OCI-LY7 (cell line): ENCODE measurements around the gene RAD51B. TPM values are rescaled to one million over a fixed set of nuclear protein-coding genes. Genes with fewer than 3 reads are reported as not detected.

Source experiments
- BruUV-seq: library from RNA; stranded (reverse); fragments of 400-500 nt; replicated peaks from 2 replicates; lab custom pipeline; 2021; lab: Mats Ljungman, UMichigan
- CTCF ChIA-PET: fragments of 300-600 bp; sonication (Branson Sonifier 250); formaldehyde crosslinking; loops from one replicate; lab custom pipeline; 2022; ENCODE audit warnings: antibody characterized with exemption; ENCODE audit not compliant: unreplicated experiment; lab: Charles Lee
- POLR2A ChIA-PET: fragments of 300-600 bp; sonication (Branson Sonifier 250); formaldehyde crosslinking; loops from one replicate; lab custom pipeline; 2022; ENCODE audit warnings: antibody characterized with exemption; lab: Charles Lee
- DNase-seq: peaks from one replicate; pipeline ENCODE4 v3.0.0-alpha.2; 2015; ENCODE audit warnings: low spot score
- H2AFZ ChIP-seq: fragments of 200-600 bp; sonication (generic), shearing (Covaris generic); 2 replicates; pipeline ENCODE4 v1.6.1; 2014; ENCODE audit warnings: mild to moderate bottlenecking, antibody characterized with exemption, low read length, moderate library complexity
- H3K27ac ChIP-seq: fragments of 200-600 bp; sonication (generic); 2 replicates; pipeline ENCODE4 v1.5.1; 2014; ENCODE audit warnings: mixed run types, low read depth, mild to moderate bottlenecking, moderate library complexity, low read length, inconsistent platforms; ENCODE audit not compliant: poor library complexity, severe bottlenecking
- H3K36me3 ChIP-seq: fragments of 200-600 bp; sonication (generic); 2 replicates; pipeline ENCODE4 v1.6.1; 2014; ENCODE audit warnings: mild to moderate bottlenecking, antibody characterized with exemption, low read length, moderate library complexity, mixed read lengths; ENCODE audit not compliant: insufficient read depth
- H3K4me1 ChIP-seq: fragments of 200-600 bp; sonication (generic); 2 replicates; pipeline ENCODE4 v1.5.1; 2014; ENCODE audit warnings: mild to moderate bottlenecking, low read length; ENCODE audit not compliant: insufficient read depth, poor library complexity, severe bottlenecking
- H3K4me2 ChIP-seq: fragments of 200-600 bp; sonication (generic); 2 replicates; pipeline ENCODE4 v1.6.1; 2014; ENCODE audit warnings: mild to moderate bottlenecking, low read length
- H3K4me3 ChIP-seq: fragments of 200-600 bp; sonication (generic); 2 replicates; pipeline ENCODE4 v1.5.1; 2014; ENCODE audit warnings: mild to moderate bottlenecking, low read depth, low read length; ENCODE audit not compliant: poor library complexity, severe bottlenecking
- H3K79me2 ChIP-seq: fragments of 200-600 bp; sonication (generic); 2 replicates; pipeline ENCODE4 v1.6.1; 2016; ENCODE audit warnings: low read depth, mild to moderate bottlenecking, low read length, moderate library complexity, mixed read lengths; ENCODE audit not compliant: insufficient read depth
- H3K9me2 ChIP-seq: fragments of 200-600 bp; sonication (generic); 2 replicates; pipeline ENCODE4 v1.6.1; 2016; ENCODE audit warnings: mild to moderate bottlenecking, low read length, mixed read lengths; ENCODE audit not compliant: insufficient read depth
- H3K9me3 ChIP-seq: fragments of 200-600 bp; sonication (generic); 2 replicates; pipeline ENCODE4 v1.6.1; 2014; ENCODE audit warnings: mild to moderate bottlenecking, mixed run types, low read length, mixed read lengths
- H4K20me1 ChIP-seq: fragments of 200-600 bp; sonication (generic); 2 replicates; pipeline ENCODE4 v1.6.1; 2014; ENCODE audit warnings: mild to moderate bottlenecking, antibody characterized with exemption, low read length, moderate library complexity, mixed read lengths; ENCODE audit not compliant: insufficient read depth
- CTCF ChIP-seq: fragments of 200-600 bp; sonication (generic); conservative IDR thresholded peaks from 2 replicates; pipeline ENCODE4 v1.5.1; 2014; ENCODE audit warnings: mild to moderate bottlenecking, antibody characterized with exemption, low read length, moderate library complexity, mixed read lengths
- EZH2phosphoT487 ChIP-seq: fragments of 200-600 bp; sonication (generic); IDR thresholded peaks from 2 replicates; pipeline ENCODE4 v1.6.1; 2018; ENCODE audit warnings: low read depth, borderline replicate concordance, mild to moderate bottlenecking, mixed run types, antibody characterized with exemption, low read length, moderate library complexity, mixed read lengths
- intact Hi-C: fragments of 100-400 bp; cut with micrococcal nuclease; formaldehyde crosslinking; loops from one replicate; pipeline ENCODE4 v1.10.0; 2022; ENCODE audit not compliant: unreplicated experiment
- total RNA-seq, 2 experiments: library from RNA; depleted of rRNA in 1 of 2; stranded (reverse); fragments of >200 nt in 1 of 2; shearing (Covaris generic) in 1 of 2; gene quantifications; 2 replicates each; pipeline ENCODE4 v1.2.3, GENCODE V29; 2014 to 2022

RAD51B gene
- total RNA-seq, 2 experiments from 2014 or later: 41.4 to 89.9 TPM

GRCh38 chr14:67998834-67999233 is 179.3 kb downstream of the RAD51B start:
- no peaks in the 10 kb centered on the region for H3K9me3 ChIP-seq
- H3K4me3 ChIP-seq: no peak overlapping the region
- TF ChIP-seq CTCF: no peak
- TF ChIP-seq EZH2phosphoT487: no peak
- no peaks in the 10 kb centered on the region for H3K36me3 ChIP-seq
- no peaks in the 10 kb centered on the region for H4K20me1 ChIP-seq
- intact Hi-C loops: no loop called here
- H3K9me2 ChIP-seq: no peaks in the 10 kb centered on the region
- H3K4me2 ChIP-seq: no peak overlapping the region
- no peak overlapping the region for H2AFZ ChIP-seq
- ChIA-PET POLR2A (no interaction called here), CTCF (no interaction called here)
- no peak overlapping the region for H3K27ac ChIP-seq
- DNase-seq: no peak
- no peaks in the 10 kb centered on the region for H3K79me2 ChIP-seq
- no TSS peak for BruUV-seq
- no peaks in the 10 kb centered on the region for H3K4me1 ChIP-seq

DNA sequence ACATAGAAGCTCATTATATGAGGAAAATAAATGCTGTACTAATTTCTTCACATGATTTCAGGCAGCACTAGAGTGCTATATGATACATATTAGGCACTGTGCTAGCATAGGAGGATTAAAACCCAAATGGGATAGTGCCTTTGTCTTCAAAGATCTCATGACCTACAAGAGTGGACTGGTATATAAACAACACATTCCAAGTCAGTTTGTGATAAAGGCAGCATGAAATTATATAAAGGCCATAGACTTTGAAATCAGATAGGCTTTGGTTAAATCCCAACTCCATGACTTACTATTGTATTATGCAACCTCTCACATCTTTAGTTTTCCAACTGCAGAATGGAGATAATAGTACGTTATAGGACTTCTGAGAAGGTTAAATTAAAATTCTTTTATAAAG is 179.7 kb downstream of the RAD51B start:
- no TSS peak for BruUV-seq
- Histone ChIP-seq H3K27ac (no peak overlapping the region), H3K4me2 (no peak overlapping the region), H3K9me3 (no peaks in the 10 kb centered on the region), H3K4me3 (no peak overlapping the region), H3K4me1 (no peaks in the 10 kb centered on the region), H3K36me3 (no peaks in the 10 kb centered on the region), H4K20me1 (no peaks in the 10 kb centered on the region), H2AFZ (no peak overlapping the region), H3K9me2 (no peaks in the 10 kb centered on the region), H3K79me2 (no peaks in the 10 kb centered on the region)
- no peak for TF ChIP-seq CTCF
- no peak for TF ChIP-seq EZH2phosphoT487
- ChIA-PET CTCF (no interaction called here), POLR2A (no interaction called here)
- DNase-seq: no peak
- intact Hi-C loops: no loop called here

GRCh38 chr14:67999705-68000384 is 180.3 kb downstream of the RAD51B start:
- no TSS peak for BruUV-seq
- H3K4me1 ChIP-seq: no peaks in the 10 kb centered on the region
- H3K36me3 ChIP-seq: no peaks in the 10 kb centered on the region
- intact Hi-C loops: no loop called here
- H3K9me2 ChIP-seq: no peaks in the 10 kb centered on the region
- DNase-seq: no peak
- POLR2A ChIA-PET: interaction anchor here (0.6 kb wide), 1 partner anchor 548 kb away, joined by 5 read pairs; no protein-coding TSS in a partner anchor
- no peak overlapping the region for H2AFZ ChIP-seq
- CTCF ChIA-PET: no interaction called here
- no peaks in the 10 kb centered on the region for H4K20me1 ChIP-seq
- H3K27ac ChIP-seq: no peak overlapping the region
- H3K4me3 ChIP-seq: no peak overlapping the region
- H3K79me2 ChIP-seq: no peaks in the 10 kb centered on the region
- TF ChIP-seq EZH2phosphoT487 (no peak), CTCF (no peak)
- H3K4me2 ChIP-seq: no peak overlapping the region
- no peaks in the 10 kb centered on the region for H3K9me3 ChIP-seq
